CD14-positive monocyte (primary cell): ENCODE data around the gene VCPKMT. TPM values are rescaled to one million over a fixed set of nuclear protein-coding genes. Genes with fewer than 3 reads are reported as not detected.

Source experiments
- DNase-seq, 3 donors: peaks; one replicate each; pipeline ENCODE4 v3.0.0-alpha.2; 2011 to 2022
- H2AFZ ChIP-seq: 2 replicates; pipeline ENCODE4 v1.6.0; 2012; ENCODE audit warnings: mild to moderate bottlenecking, low read depth, low read length, inconsistent platforms; ENCODE audit not compliant: insufficient read depth, poor library complexity, severe bottlenecking
- H3K27ac ChIP-seq, 2 donors: 1 replicate in 1 of 2; 2 replicates in 1 of 2; pipeline ENCODE4 v1.5.1; 2012 to 2013; ENCODE audit warnings: low read length in 2 of 2, control low read depth in 1 of 2, inconsistent platforms in 1 of 2, low read depth in 1 of 2, mild to moderate bottlenecking in 1 of 2
- H3K27me3 ChIP-seq, 2 donors: one replicate each; pipeline versions ENCODE4 v1.6.0 to v1.6.1; 2011 to 2013; ENCODE audit warnings: low read length in 2 of 2; ENCODE audit not compliant: control insufficient read depth in 2 of 2, insufficient read depth in 2 of 2
- H3K36me3 ChIP-seq, 2 donors: replicated peaks in 1 of 2; 1 replicate in 1 of 2; 2 replicates in 1 of 2; pipeline versions ENCODE4 v1.5.1 to v1.6.1; 2012 to 2013; ENCODE audit warnings: low read length in 2 of 2, control low read depth in 1 of 2, inconsistent platforms in 1 of 2, mild to moderate bottlenecking in 1 of 2; ENCODE audit not compliant: insufficient read depth in 2 of 2, control insufficient read depth in 1 of 2
- H3K4me1 ChIP-seq, 2 donors: 1 replicate in 1 of 2; 2 replicates in 1 of 2; pipeline versions ENCODE4 v1.5.1 to v1.6.1; 2012 to 2013; ENCODE audit warnings: low read length in 2 of 2, control low read depth in 1 of 2, inconsistent platforms in 1 of 2, mild to moderate bottlenecking in 1 of 2, moderate library complexity in 1 of 2; ENCODE audit not compliant: insufficient read depth in 2 of 2, control insufficient read depth in 1 of 2
- H3K4me2 ChIP-seq: replicated peaks from 2 replicates; pipeline ENCODE3; 2012; ENCODE audit warnings: low read length, moderate library complexity, mild to moderate bottlenecking; ENCODE audit not compliant: poor library complexity, severe bottlenecking; ENCODE audit errors: extremely low read depth
- H3K4me3 ChIP-seq, 3 experiments: fragments of 200-600 bp in 1 of 3; sonication (generic) in 1 of 3; replicated peaks in 1 of 3; 1 replicate in 2 of 3; 2 replicates in 1 of 3; pipeline ENCODE4 v1.5.1; 2011 to 2013; ENCODE audit warnings: low read length in 3 of 3, mild to moderate bottlenecking in 3 of 3, control low read depth in 2 of 3, low read depth in 2 of 3, inconsistent platforms in 1 of 3, moderate library complexity in 1 of 3
- H3K79me2 ChIP-seq: 2 replicates; pipeline ENCODE4 v1.6.0; 2012; ENCODE audit warnings: mild to moderate bottlenecking, control low read depth, inconsistent platforms, low read length, moderate library complexity; ENCODE audit not compliant: insufficient read depth
- H3K9ac ChIP-seq: 2 replicates; pipeline ENCODE4 v1.6.0; 2017; ENCODE audit warnings: low read length, mild to moderate bottlenecking; ENCODE audit not compliant: insufficient read depth, poor library complexity, severe bottlenecking
- H3K9me3 ChIP-seq, 2 donors: replicated peaks in 1 of 2; 1 replicate in 1 of 2; 2 replicates in 1 of 2; pipeline versions ENCODE4 v1.5.1 to v1.6.1; 2012 to 2013; ENCODE audit warnings: low read length in 2 of 2, control low read depth in 1 of 2; ENCODE audit not compliant: control insufficient read depth in 1 of 2, insufficient read depth in 1 of 2
- H4K20me1 ChIP-seq: 2 replicates; pipeline ENCODE4 v1.6.0; 2012; ENCODE audit warnings: mild to moderate bottlenecking, low read length, control low read depth, moderate library complexity; ENCODE audit not compliant: insufficient read depth
- H3K27ac Mint-ChIP-seq, 7 donors: one replicate each; pipeline ENCODE4 v1.8.0; 2020; ENCODE audit warnings: mild to moderate bottlenecking in 7 of 7, mixed read lengths in 7 of 7, moderate library complexity in 6 of 7, inconsistent platforms in 2 of 7
- H3K27me3 Mint-ChIP-seq, 3 donors: one replicate each; pipeline ENCODE4 v1.8.0; 2021 to 2022; ENCODE audit warnings: low read depth in 3 of 3, mild to moderate bottlenecking in 3 of 3, mixed read lengths in 3 of 3, moderate library complexity in 3 of 3, inconsistent platforms in 1 of 3
- H3K36me3 Mint-ChIP-seq, 2 donors: one replicate each; pipeline ENCODE4 v1.8.0; 2020; ENCODE audit warnings: mixed read lengths in 2 of 2, inconsistent platforms in 1 of 2, mild to moderate bottlenecking in 1 of 2
- H3K4me1 Mint-ChIP-seq: one replicate; pipeline ENCODE4 v1.8.0; 2020; ENCODE audit warnings: mild to moderate bottlenecking, mixed read lengths
- H3K4me3 Mint-ChIP-seq, 2 donors: one replicate each; pipeline ENCODE4 v1.8.0; 2020; ENCODE audit warnings: mild to moderate bottlenecking in 2 of 2, mixed read lengths in 2 of 2, moderate library complexity in 1 of 2
- H3K9me3 Mint-ChIP-seq, 7 donors: one replicate each; pipeline ENCODE4 v1.8.0; 2020 to 2022; ENCODE audit warnings: mixed read lengths in 7 of 7, mild to moderate bottlenecking in 6 of 7, moderate library complexity in 6 of 7, inconsistent platforms in 2 of 7
- WGBS: methylation state at CpG from one replicate; pipeline ENCODE4 v1.1.5; 2013; ENCODE audit warnings: missing lambda C conversion rate; ENCODE audit not compliant: insufficient coverage; 5-methylcytosine and 5-hydroxymethylcytosine counted together
- intact Hi-C, 2 donors: fragments of 100-400 bp; cut with micrococcal nuclease; formaldehyde crosslinking; loops; one replicate each; pipeline versions ENCODE4 v1.15.0 to v1.15.1; 2023
- polyA plus RNA-seq, 3 donors: library from polyadenylated mRNA; depleted of rRNA in 1 of 3; unstranded in 2 of 3; stranded (reverse) in 1 of 3; fragments of 300-500 nt in 2 of 3; fragments of >200 nt in 1 of 3; fragmentation: Illumina TruSeq in 2 of 3; gene quantifications; 1 replicate in 2 of 3; 2 replicates in 1 of 3; pipeline ENCODE4 v1.2.3, GENCODE V29; 2012 to 2021
- TF ChIP-seq, protein P1 (sequence below): fragments of 200-600 bp; IDR thresholded peaks from one replicate; pipeline ENCODE4 v1.8.0; 2022; ENCODE audit warnings: antibody characterized with exemption, mild to moderate bottlenecking

The VCPKMT gene
- polyA plus RNA-seq, 3 donors: 3.4 to 14.2 (median 3.5) TPM

DNA sequence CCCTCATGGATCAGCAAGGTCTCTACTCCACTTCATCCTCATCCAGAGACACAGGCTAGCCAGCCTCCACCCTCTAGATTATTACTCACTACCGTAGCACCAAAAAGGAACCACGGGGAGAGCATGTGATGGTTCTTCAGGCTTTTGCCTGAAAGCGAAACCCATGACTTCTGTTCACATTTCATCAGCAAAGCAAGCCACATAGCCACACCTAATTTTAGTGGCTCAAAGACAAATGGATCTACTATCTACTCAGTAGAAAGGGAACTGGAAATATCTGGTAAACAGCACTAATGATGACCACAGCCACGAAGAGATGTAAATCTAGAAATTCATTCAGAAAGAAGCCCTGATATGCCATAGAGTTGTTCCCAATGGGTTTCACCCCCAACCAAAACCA is 51.4 kb downstream of the VCPKMT start:
- Mint-ChIP-seq H3K27me3 (no peaks in the 10 kb centered on the region), H3K4me3 (peak overlapping the region in 1 of 2 donors; percentile 51), H3K4me1 (peaks cover 63% of the 10 kb centered on the region), H3K27ac (peak overlapping the region; percentile 92 to 100 (median 97)), H3K9me3 (peaks cover 0 to 3% (median 0%) of the 10 kb centered on the region in 7 donors), H3K36me3 (peaks cover 2 to 6% of the 10 kb centered on the region in 2 donors)
- Histone ChIP-seq H3K9ac (peak overlapping the region; percentile 30), H3K9me3 (no peaks in the 10 kb centered on the region), H3K36me3 (no peaks in the 10 kb centered on the region), H4K20me1 (no peaks in the 10 kb centered on the region), H2AFZ (no peak overlapping the region), H3K4me1 (peaks cover 58 to 61% of the 10 kb centered on the region in 2 donors), H3K27ac (peak overlapping the region; percentile 57 to 92), H3K27me3 (no peaks in the 10 kb centered on the region), H3K4me3 (no peak overlapping the region), H3K4me2 (peak overlapping the region; percentile 14), H3K79me2 (no peaks in the 10 kb centered on the region)
- peak; percentile 95 to 98 (median 97) for DNase-seq
- TF ChIP-seq, protein P1, sequence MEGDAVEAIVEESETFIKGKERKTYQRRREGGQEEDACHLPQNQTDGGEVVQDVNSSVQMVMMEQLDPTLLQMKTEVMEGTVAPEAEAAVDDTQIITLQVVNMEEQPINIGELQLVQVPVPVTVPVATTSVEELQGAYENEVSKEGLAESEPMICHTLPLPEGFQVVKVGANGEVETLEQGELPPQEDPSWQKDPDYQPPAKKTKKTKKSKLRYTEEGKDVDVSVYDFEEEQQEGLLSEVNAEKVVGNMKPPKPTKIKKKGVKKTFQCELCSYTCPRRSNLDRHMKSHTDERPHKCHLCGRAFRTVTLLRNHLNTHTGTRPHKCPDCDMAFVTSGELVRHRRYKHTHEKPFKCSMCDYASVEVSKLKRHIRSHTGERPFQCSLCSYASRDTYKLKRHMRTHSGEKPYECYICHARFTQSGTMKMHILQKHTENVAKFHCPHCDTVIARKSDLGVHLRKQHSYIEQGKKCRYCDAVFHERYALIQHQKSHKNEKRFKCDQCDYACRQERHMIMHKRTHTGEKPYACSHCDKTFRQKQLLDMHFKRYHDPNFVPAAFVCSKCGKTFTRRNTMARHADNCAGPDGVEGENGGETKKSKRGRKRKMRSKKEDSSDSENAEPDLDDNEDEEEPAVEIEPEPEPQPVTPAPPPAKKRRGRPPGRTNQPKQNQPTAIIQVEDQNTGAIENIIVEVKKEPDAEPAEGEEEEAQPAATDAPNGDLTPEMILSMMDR: no peak
- intact Hi-C loops: loop anchor here in 1 of 2 donors (1.0 to 5.0 kb wide), 3 partner anchors 25 to 158 kb away; no protein-coding TSS in a partner anchor
- WGBS: 0% methylated on average over 2 of the region's 4 CpGs

DNA sequence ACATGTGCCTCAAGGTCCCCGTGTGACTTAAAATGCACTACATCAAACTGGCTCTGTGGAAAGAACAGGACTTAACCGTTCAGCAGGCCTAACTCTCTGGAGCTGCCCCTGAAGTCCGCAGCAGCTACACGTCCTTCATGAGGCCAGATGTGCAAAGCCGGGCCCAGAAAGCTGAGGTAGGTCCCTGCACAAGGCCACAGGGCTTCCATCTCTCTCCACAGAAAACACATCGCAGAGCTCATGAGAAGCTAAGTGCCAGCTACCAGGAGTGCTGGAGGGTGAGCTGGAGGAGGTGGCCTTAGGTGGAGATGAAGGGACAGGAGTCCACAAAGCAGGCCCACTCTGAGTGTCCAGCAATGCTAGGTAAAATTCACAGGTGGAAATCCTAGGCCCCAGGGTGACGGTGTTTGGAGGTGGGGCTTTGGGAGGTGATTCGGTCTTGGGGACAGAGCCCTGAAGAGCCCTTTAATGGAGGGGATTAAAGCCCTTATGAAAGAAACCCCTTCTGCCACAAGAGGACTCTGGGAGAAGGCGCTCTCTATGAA is 52.4 kb downstream of the VCPKMT start:
- Mint-ChIP-seq H3K9me3 (peaks cover 0 to 3% (median 0%) of the 10 kb centered on the region in 7 donors), H3K4me1 (peaks cover 73% of the 10 kb centered on the region), H3K36me3 (peaks cover 2 to 9% of the 10 kb centered on the region in 2 donors), H3K4me3 (no peak overlapping the region), H3K27me3 (no peaks in the 10 kb centered on the region), H3K27ac (peak overlapping the region; percentile 87 to 100 (median 97))
- no peak overlapping the region for H2AFZ ChIP-seq
- no peak overlapping the region for H3K4me3 ChIP-seq
- WGBS: 100% methylated on average over 3 of the region's 9 CpGs
- H3K27ac ChIP-seq: peak overlapping the region; percentile 57 to 92
- H3K27me3 ChIP-seq: no peaks in the 10 kb centered on the region
- no peaks in the 10 kb centered on the region for H3K36me3 ChIP-seq
- H3K4me1 ChIP-seq: peaks cover 63 to 69% of the 10 kb centered on the region in 2 donors
- no peak overlapping the region for H3K4me2 ChIP-seq
- no peaks in the 10 kb centered on the region for H4K20me1 ChIP-seq
- TF ChIP-seq, protein P1: no peak
- intact Hi-C loops: loop anchor here in 1 of 2 donors (5.0 kb wide), 2 partner anchors 38 to 157 kb away; no protein-coding TSS in a partner anchor
- no peak for DNase-seq
- no peaks in the 10 kb centered on the region for H3K79me2 ChIP-seq
- no peaks in the 10 kb centered on the region for H3K9me3 ChIP-seq
- H3K9ac ChIP-seq: peak overlapping the region; percentile 29
